8988T (cell line): ENCODE measurements around the gene TRPC4AP.
"Not testable (repeated sequence)": the region's sequence is repeated elsewhere in the genome, so short reads cannot be mapped to it uniquely, and the experiment has no call there.

Experiments used
- DNase-seq: peaks from one replicate; pipeline ENCODE4 v3.0.0; 2011

The TRPC4AP gene

GRCh38 chr20:35052616-35053015 is 40.0 kb downstream of the TRPC4AP start:
- not testable (repeated sequence) for DNase-seq

- DNase-seq, result no peak
Observed at GRCh38 chr20:35049776-35050352, 42.7 kb downstream of the TRPC4AP start.

DNA sequence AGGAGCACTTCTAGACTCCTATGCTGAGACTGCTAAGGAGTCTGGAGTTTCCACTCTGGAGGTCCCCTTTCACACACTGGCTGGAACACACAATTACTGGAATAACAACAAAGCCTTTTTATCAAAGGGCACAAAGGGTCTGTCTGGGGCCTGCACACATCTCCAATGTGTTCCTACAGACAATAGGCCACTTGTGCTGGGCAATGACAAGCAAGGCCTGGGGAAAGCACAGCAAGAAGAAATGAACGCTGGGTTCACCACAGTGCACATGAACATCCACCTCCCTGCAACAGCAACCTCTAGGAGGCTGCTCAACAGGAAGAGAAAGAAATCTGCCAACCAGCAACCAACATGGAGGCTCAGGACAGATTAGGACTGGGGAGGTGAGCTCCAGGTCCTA is 43.9 kb downstream of the TRPC4AP start:
- no peak for DNase-seq

DNA sequence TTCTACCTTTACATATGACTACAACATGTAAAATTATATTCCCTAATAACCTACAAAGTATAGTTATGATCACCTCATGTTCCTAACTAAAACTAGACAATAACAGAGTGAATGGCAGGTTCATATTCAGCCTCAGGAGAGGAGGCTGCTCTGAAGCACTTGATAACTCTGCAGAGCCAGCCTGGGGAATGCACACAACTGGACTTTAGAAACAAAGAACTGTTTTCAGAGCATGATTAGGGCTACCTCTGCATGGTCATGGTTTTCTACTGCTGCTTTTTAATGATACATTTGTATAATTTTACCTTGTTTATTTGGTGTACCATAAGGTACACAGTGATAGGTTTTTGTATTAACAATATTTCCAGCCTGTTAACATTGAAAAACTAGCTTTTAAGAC is 50.3 kb downstream of the TRPC4AP start:
- no peak for DNase-seq

DNA sequence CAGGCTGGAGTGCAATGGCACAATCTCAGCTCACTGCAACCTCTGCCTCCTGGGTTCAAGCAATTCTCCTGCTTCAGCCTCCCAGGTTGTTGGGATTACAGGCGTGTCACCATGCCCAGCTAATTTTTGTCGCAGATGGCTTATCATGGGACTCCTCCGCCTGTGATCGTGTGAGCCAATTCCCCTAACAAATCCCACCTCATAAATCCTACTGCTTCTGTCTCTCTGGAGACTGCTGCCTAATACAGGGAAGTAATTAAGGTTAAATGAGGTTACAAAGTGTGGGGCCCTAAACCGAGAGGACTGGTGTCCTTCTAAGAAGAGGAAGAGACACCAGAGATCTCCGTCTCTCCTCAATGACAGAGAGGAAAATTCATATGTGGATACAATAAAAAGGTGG is 52.0 kb downstream of the TRPC4AP start:
- no peak for DNase-seq

DNA sequence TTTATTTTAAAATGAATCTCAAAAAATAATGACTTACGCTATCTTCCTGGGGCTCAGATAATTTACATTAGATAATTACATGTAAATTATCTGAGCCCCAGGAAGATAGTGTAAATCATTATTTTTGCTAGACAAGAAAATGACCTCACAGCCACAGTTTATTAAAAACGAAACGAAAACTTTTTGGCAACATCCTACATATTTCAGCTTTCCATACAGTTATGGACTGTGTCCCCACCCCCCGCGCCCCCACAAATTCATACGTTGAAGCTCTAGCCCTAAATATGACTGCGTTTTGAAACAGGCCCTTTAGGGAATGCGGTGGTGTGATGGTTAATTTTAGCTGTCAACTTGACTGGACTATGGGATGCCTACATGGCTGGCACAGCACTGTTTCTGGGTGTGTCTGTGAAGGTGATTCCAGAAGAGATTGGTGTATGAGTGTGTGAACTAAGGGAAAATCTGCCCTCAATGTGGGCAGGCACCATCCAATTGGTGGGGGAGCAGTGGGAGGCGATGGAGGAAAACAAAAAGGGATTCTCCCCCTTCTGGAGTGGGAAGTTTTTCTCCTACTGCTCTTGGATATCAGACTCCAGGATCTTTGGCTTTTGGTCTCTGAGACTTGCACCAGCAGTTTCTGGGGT is 52.6 kb downstream of the TRPC4AP start:
- DNase-seq, result no peak

DNA sequence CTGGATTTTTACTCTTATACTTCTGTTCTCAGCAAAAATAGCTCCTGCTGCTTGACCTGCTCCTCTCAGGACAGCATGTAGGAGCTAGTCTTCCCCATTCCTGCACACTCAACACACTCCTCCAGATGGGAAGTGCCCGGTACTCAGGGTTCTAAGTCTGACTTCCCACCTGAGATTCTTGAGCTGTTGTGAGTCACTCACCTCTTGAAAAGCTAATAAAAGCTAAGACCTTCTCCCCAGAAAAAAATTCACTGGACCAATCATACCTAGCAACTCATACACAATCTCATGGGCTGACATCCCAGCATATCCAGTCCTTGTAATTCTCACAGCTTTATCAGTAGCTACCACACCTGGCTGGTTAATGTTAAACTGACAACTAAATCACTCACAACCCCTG is 53.5 kb downstream of the TRPC4AP start:
- DNase-seq, result no peak

DNA sequence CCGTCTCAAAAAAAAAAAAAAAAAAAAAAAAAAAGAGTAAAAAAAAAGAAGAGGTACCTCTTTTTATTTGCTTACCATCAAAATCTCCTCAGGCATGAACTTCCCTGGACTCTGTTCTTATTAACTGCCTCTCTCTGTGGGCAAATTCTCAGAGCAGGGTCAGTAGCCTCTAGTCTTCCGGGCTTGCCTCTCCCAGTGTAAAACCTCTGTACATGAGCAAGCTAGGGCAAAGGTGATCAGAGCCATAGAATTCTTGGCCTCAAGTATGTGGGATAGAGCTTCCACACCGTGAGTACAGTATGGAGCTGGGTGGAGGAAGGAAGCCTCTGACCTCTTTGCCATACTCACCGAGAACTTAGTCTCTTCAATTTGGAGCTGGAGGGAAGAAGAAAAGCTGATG is 58.5 kb downstream of the TRPC4AP start:
- no peak for DNase-seq

DNA sequence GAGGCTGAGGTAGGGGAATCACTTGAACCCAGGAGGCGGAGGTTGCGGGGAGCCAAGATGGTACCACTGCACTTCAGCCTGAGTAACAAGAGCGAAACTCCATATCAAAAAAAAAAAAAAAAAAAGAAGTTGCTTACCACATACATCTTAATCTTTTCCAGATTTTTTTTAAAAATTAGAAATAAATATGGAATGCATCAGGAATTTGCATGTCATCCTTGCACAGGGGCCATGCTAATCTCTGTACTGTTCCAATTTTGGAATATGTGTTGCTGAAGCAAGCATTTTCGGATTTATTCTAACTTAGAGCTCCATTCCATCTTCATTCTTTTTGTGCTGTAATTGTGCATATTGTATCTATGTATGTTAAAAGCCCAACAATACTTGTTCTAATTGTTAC is 62.5 kb downstream of the TRPC4AP start:
- DNase-seq, result no peak

DNA sequence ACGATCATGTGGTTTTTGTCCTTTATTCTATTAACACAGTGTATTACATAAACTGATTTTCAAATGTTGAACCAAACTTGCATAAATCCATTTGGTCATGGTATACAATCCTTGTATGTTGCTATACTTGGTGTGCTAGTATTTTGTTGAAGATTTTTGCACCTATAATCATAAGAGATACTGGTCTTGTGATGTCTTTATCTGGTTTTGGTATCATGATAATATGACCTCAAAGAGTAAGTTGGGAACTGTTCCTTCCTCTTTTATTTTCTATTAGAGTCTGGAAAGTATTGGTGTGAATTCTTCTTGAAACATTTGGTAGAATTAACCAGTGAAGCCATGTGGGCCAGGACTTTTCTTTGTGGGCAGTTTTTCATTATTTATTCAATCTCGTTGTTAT is 65.3 kb downstream of the TRPC4AP start:
- DNase-seq, result no peak

- DNase-seq, result no peak
Observed at GRCh38 chr20:35025116-35025515, 67.5 kb downstream of the TRPC4AP start.

DNA sequence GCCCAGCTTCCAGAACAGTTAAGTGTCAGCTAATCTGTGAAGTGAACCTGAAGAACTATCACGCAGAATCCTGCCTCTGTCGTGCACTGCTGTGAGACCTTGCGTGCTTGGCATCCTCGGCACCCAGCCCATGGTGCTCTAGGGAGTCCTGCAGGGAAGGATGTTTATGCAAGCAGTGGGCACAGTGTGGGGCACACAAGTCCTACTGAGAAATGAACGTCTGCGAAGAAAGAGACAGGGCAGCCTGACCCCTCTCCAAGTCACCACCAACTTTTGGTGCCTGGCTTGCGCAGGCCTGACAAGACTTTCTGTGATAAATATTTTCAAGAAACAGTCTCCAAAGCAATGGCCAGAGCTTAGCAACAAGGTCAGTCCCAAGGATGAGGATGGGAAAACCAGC is 69.0 kb downstream of the TRPC4AP start:
- no peak for DNase-seq

- DNase-seq, result no peak
Observed at GRCh38 chr20:35021831-35022230, 70.8 kb downstream of the TRPC4AP start.

DNA sequence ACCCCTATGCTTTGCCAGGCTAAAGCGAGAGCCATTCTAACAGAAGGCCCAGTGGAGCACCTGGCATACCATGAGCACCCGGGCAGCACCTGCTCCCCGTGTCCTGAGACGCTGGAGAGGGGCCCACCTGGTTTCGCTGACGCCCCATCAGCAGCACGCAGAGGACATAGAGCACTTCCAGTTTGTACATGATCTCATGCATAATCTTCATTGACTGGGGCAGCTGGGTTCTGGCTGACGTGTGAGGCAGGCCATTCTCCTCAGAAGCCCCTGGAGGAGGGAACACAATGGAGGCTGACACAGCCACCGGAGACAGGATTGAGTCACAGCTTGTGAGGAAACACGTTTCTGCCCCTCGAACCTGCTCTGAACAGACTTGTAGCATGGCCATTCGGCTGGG is 71.5 kb downstream of the TRPC4AP start:
- DNase-seq, result no peak

- DNase-seq, result no peak
Observed at GRCh38 chr20:35020108-35020928, 72.3 kb downstream of the TRPC4AP start.

GRCh38 chr20:35018590-35019371 is 73.8 kb downstream of the TRPC4AP start:
- DNase-seq, result no peak

- DNase-seq, result no peak
Observed at GRCh38 chr20:35017099-35017835, 75.3 kb downstream of the TRPC4AP start.

GRCh38 chr20:35015863-35016193 is 76.8 kb downstream of the TRPC4AP start:
- no peak for DNase-seq

DNA sequence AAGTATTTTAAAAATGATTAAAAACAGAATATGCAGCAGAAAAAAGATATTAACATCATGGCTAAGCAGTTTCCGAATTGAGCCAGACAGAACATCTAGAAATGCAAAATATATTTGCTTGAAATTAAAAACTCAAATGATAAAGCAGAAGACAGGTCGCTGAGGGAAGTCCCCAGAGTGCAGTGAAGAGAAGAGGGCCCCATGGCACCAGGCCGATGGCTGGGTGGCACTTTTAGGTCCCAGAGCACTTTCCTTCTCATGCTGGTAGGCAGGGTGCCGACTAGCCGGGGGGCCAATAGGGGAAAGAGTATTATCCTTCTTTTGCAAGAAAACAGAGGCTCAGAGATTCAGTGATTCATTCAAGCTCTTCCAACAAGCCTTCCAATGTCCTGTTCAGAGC is 78.1 kb downstream of the TRPC4AP start:
- no peak for DNase-seq

DNA sequence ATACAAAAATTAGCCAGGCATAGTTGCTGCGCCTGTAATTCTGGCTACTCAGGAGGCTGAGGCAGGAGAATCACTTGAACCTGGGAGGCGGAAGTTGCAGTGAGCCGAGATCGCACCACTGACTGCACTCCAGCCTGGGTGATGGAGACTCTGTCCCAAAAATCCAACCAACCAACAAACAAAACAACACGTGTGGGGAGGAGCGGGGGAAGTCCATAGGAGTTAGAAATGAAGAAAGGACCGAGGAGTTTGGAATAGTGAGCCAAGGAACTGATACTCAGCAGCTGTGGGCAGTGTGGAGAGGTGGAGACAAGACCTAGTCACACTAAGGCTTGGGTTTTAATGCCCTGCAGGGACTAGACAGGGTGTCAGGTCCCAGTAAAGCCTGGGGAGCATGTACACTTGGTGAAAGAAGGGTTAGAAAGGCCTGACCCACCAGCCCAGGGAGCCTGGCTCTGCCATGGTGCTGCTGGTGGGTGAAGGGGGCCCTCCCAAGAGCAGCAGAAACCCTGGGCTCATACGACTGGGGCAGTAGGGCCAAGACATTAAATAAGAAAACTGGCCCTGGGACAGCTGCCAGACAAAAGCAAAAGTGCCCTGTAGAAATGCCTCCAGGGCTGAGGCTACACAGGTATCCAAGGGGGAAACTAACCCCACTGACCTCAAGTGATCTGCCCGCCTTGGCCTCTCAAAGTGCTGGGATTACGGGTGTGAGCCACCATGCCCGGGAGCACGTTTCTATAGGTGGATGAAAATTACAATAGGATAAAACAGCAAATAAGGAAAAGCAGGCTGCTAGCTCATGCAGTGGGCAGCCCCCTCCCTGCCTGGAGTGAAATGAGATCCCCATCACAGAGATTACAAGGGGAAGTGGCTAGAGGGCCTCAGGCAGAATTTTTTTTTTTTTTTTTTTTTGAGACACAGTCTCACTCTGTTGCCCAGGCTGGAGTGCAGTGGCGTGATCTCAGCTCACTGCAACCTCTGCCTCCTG is 78.9 kb downstream of the TRPC4AP start:
- DNase-seq, result no peak

GRCh38 chr20:35012227-35013069 is 80.2 kb downstream of the TRPC4AP start:
- DNase-seq, result no peak
